CD8-positive, alpha-beta memory T cell (primary cell): Measurements from ENCODE around the gene CLN6. TPM values are rescaled to one million over a fixed set of nuclear protein-coding genes. Genes with fewer than 3 reads are reported as not detected.
"Not testable (repeated sequence)": the region's sequence is repeated elsewhere in the genome, so short reads cannot be mapped to it uniquely, and the experiment has no call there.

Experiments used
- CTCF ChIA-PET: fragments of 350-600 bp; sonication (Branson Sonifier 250); formaldehyde crosslinking; loops from one replicate; lab custom pipeline; 2021; ENCODE audit warnings: antibody characterized with exemption; lab: Charles Lee
- POLR2A ChIA-PET: fragments of 350-600 bp; sonication (Branson Sonifier 250); formaldehyde crosslinking; loops from one replicate; lab custom pipeline; 2021; ENCODE audit warnings: antibody characterized with exemption; lab: Charles Lee
- DNase-seq, 5 donors: peaks; one replicate each; pipeline versions ENCODE4 v3.0.0 to v3.0.0-alpha.2; 2020 to 2022; ENCODE audit warnings: mixed read lengths in 1 of 5
- H3K27ac ChIP-seq: one replicate; pipeline ENCODE4 v1.7.0; 2013; ENCODE audit warnings: low read depth, mild to moderate bottlenecking, low read length, moderate library complexity
- H3K27me3 ChIP-seq: 2 replicates; pipeline ENCODE4 v1.7.0; 2013; ENCODE audit warnings: low read length, mild to moderate bottlenecking; ENCODE audit not compliant: insufficient read depth, poor library complexity, severe bottlenecking
- H3K36me3 ChIP-seq: 2 replicates; pipeline ENCODE4 v1.7.0; 2013; ENCODE audit warnings: mild to moderate bottlenecking, low read length, moderate library complexity; ENCODE audit not compliant: insufficient read depth
- H3K4me1 ChIP-seq: 2 replicates; pipeline ENCODE4 v1.7.0; 2013; ENCODE audit warnings: mild to moderate bottlenecking, low read length, moderate library complexity; ENCODE audit not compliant: insufficient read depth
- H3K4me3 ChIP-seq: 2 replicates; pipeline ENCODE4 v1.7.0; 2013; ENCODE audit warnings: mild to moderate bottlenecking, low read length
- H3K9me3 ChIP-seq: 2 replicates; pipeline ENCODE4 v1.7.0; 2013; ENCODE audit warnings: mild to moderate bottlenecking, low read length
- H3K27ac Mint-ChIP-seq, 8 donors: one replicate each; pipeline ENCODE4 v1.8.0; 2020 to 2021; ENCODE audit warnings: mixed read lengths in 8 of 8, mild to moderate bottlenecking in 6 of 8, inconsistent platforms in 3 of 8, moderate library complexity in 3 of 8
- H3K27me3 Mint-ChIP-seq, 2 donors: one replicate each; pipeline ENCODE4 v1.8.0; 2020 to 2021; ENCODE audit warnings: mixed read lengths in 2 of 2, mild to moderate bottlenecking in 1 of 2, moderate library complexity in 1 of 2
- H3K36me3 Mint-ChIP-seq, 3 donors: one replicate each; pipeline ENCODE4 v1.8.0; 2020 to 2021; ENCODE audit warnings: mixed read lengths in 3 of 3, inconsistent platforms in 1 of 3, mild to moderate bottlenecking in 1 of 3
- H3K4me1 Mint-ChIP-seq, 3 donors: one replicate each; pipeline ENCODE4 v1.8.0; 2020 to 2021; ENCODE audit warnings: mixed read lengths in 3 of 3, inconsistent platforms in 1 of 3, mild to moderate bottlenecking in 1 of 3
- H3K4me3 Mint-ChIP-seq, 7 donors: one replicate each; pipeline ENCODE4 v1.8.0; 2020 to 2021; ENCODE audit warnings: mixed read lengths in 7 of 7, mild to moderate bottlenecking in 6 of 7, moderate library complexity in 4 of 7, inconsistent platforms in 2 of 7
- H3K9me3 Mint-ChIP-seq, 5 donors: one replicate each; pipeline ENCODE4 v1.8.0; 2020 to 2022; ENCODE audit warnings: mixed read lengths in 5 of 5, mild to moderate bottlenecking in 3 of 5, moderate library complexity in 2 of 5, inconsistent platforms in 1 of 5
- polyA plus RNA-seq: library from polyadenylated mRNA; unstranded; fragments of 300-500 nt; fragmentation: Illumina TruSeq; gene quantifications from one replicate; pipeline ENCODE4 v1.2.3, GENCODE V29; 2021
- total RNA-seq, 2 experiments: library from RNA; stranded (reverse); gene quantifications; one replicate each; pipeline ENCODE4 v1.2.3, GENCODE V29; 2021

The CLN6 gene
- total and polyA plus RNA-seq, 3 experiments from 2014 or later = 2.3 to 73.8 (median 69.1) TPM

DNA sequence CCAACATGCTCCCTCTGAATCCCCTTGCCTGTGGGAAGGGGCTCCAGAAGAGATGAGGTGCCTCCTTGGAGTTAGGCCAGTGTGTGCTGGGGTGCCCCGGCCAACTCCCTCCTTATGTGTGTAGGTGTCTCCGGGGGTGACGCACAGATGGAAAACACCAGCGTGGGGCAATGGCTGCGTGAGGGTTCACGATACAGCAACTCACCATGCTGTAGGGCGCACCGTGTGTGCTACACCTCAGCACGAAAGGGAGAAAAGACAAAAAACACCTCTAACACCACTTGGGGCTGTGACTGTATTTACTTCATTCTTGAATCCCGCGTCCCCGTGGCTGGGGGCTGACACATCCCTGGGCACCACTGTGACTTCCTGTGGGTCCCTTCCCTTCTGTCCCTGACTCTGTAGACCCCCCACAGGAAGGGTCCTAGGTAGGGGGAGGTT, 22.8 kb downstream of the CLN6 start:
- no peaks in the 10 kb centered on the region for H3K9me3 Mint-ChIP-seq
- H3K4me1 ChIP-seq = no peaks in the 10 kb centered on the region
- CTCF ChIA-PET = no interaction called here

DNA sequence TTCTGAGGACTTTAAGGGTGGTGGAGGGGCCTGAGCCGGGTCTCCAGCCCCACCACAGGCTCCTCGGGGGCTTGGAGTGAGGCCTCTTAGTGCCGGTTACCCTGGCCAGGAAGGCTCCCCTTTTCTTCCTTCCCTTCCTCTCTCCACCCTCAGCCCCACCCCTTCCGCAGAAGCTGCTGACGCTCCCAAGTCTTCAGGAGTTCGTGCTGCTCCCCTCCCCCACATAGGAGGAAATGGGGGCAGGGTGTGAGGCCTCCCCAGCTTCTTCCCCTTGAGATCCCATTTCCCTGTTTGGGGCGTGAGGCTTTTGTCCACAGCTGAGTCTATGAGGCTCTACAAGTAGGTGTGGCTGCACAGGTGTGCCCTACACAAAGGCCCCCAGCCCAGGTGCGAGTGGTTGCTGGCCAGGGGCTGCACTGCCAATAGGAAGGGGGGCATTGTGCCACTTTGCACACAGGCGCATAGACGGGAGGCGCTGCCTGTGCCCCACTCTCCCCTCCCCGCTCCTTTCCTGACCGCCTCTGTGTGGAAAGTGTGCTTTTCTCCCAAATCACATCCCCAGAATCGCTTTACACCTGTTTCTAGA, 23.5 kb downstream of the CLN6 start:
- Mint-ChIP-seq H3K4me1 (peaks cover 6 to 10% (median 7%) of the 10 kb centered on the region in 3 donors), H3K36me3 (no peaks in the 10 kb centered on the region), H3K9me3 (no peaks in the 10 kb centered on the region), H3K4me3 (peak overlapping the region in 2 of 7 donors; percentile 36 to 64), H3K27ac (peak overlapping the region in 3 of 8 donors; percentile 12 to 81 (median 78)), H3K27me3 (no peaks in the 10 kb centered on the region)
- Histone ChIP-seq H3K9me3 (no peaks in the 10 kb centered on the region), H3K4me1 (no peaks in the 10 kb centered on the region), H3K27me3 (no peaks in the 10 kb centered on the region), H3K36me3 (no peaks in the 10 kb centered on the region), H3K4me3 (no peak overlapping the region), H3K27ac (peak overlapping the region; percentile 47)
- no peak for DNase-seq
- CTCF ChIA-PET = no interaction called here
- POLR2A ChIA-PET = no interaction called here

More for the DNA sequence above, 22.8 kb downstream of the CLN6 start:
- DNase-seq = no peak
- peaks cover 6 to 10% (median 7%) of the 10 kb centered on the region in 3 donors for H3K4me1 Mint-ChIP-seq
- no peak overlapping the region for H3K27ac Mint-ChIP-seq
- H3K36me3 ChIP-seq = no peaks in the 10 kb centered on the region
- H3K27me3 ChIP-seq = no peaks in the 10 kb centered on the region
- POLR2A ChIA-PET = no interaction called here
- H3K4me3 ChIP-seq = no peak overlapping the region
- no peaks in the 10 kb centered on the region for H3K9me3 ChIP-seq
- H3K36me3 Mint-ChIP-seq = no peaks in the 10 kb centered on the region
- H3K27me3 Mint-ChIP-seq = no peaks in the 10 kb centered on the region
- no peak overlapping the region for H3K4me3 Mint-ChIP-seq
- no peak overlapping the region for H3K27ac ChIP-seq

DNA sequence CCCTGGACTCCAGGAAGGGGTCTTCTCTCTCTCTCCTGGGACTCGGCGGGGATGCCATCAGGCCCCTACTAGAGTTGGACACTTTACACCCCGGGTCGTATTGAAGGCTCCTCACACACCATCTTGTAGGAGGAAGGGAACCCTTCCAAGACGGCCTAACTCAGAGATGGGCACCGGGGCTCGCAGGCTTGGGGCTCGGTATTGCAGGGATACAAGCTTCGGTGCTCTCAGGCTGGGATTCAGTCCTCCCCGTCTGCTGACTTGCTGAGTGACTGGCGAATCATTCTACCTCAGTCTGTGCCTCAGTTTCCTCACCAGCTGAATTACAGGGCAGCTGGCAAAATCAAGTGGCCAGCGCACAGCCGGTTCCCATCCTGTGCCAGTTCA, 24.0 kb downstream of the CLN6 start:
- Histone ChIP-seq H3K27me3 (no peaks in the 10 kb centered on the region), H3K27ac (peak overlapping the region; percentile 47), H3K36me3 (no peaks in the 10 kb centered on the region), H3K4me1 (no peaks in the 10 kb centered on the region), H3K4me3 (no peak overlapping the region), H3K9me3 (no peaks in the 10 kb centered on the region)
- H3K27ac Mint-ChIP-seq = peak overlapping the region in 1 of 8 donors; percentile 75
- no peaks in the 10 kb centered on the region for H3K9me3 Mint-ChIP-seq
- ChIA-PET CTCF (no interaction called here), POLR2A (no interaction called here)
- no peaks in the 10 kb centered on the region for H3K27me3 Mint-ChIP-seq
- DNase-seq = no peak
- no peaks in the 10 kb centered on the region for H3K36me3 Mint-ChIP-seq
- H3K4me3 Mint-ChIP-seq = no peak overlapping the region
- peaks cover 6 to 10% (median 7%) of the 10 kb centered on the region in 3 donors for H3K4me1 Mint-ChIP-seq

DNA sequence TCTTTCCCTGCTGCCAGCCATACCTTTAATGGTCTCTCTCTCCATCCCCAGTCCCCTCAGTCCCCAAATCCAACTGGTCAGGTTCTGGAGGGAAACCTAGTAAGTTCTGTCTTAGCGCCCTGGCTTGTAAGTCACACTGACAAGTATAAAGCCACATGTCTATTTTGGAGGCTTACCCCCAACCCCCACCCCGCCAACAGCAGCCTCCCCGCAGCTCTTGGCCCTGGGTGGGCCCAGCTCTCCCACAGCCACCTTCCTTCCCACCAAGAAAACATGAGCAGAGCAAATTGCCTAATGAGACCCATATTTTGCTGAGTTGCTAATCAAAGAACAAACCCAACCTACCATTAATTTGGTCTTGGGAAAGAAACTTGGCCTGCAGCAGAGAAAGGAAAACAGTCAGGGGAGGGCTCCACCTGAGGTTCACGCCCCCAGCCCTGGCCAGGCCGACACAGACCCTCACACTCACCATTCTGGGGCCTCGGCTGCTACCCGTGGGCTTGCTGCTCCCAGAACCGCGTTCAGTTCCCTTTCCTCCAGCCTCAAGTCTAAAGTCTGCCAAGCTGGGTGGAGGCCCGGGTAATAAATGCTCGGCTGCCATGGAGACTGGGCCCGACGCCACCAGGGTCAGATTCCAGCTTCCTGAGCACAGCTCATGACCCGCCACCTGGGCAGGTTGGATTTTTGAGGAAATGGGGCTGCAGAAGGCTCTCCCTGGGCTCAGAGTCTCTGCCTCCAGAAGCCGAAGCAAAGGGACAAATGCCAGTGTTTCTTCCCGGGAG, 24.6 kb downstream of the CLN6 start, which contains the start of gene CALML4:
Gene CALML4, minus strand, starts transcription at position 557 of the 782 bp plus-strand sequence. Its CDS starts 85 bp downstream, at position 472.
- DNase-seq = no peak
- peak within 1 kb of the TSS in 2 of 8 donors; percentile 12 to 75 for H3K27ac Mint-ChIP-seq
- H3K9me3 ChIP-seq = no peaks in the 10 kb centered on the region
- H3K9me3 Mint-ChIP-seq = no peaks in the 10 kb centered on the region
- CTCF ChIA-PET = no interaction called here
- no peaks in the 10 kb centered on the region for H3K27me3 ChIP-seq
- peak within 1 kb of the TSS; percentile 47 for H3K27ac ChIP-seq
- POLR2A ChIA-PET = no interaction called here
- H3K4me1 ChIP-seq = no peaks in the 10 kb centered on the region
- no peaks in the 10 kb centered on the region for H3K36me3 ChIP-seq
- peak within 1 kb of the TSS in 2 of 7 donors; percentile 36 to 64 for H3K4me3 Mint-ChIP-seq
- no peaks in the 10 kb centered on the region for H3K36me3 Mint-ChIP-seq
- no peaks in the 10 kb centered on the region for H3K27me3 Mint-ChIP-seq
- H3K4me1 Mint-ChIP-seq = peaks cover 6 to 9% (median 7%) of the 10 kb centered on the region in 3 donors
- no peak within 1 kb of the TSS for H3K4me3 ChIP-seq

DNA sequence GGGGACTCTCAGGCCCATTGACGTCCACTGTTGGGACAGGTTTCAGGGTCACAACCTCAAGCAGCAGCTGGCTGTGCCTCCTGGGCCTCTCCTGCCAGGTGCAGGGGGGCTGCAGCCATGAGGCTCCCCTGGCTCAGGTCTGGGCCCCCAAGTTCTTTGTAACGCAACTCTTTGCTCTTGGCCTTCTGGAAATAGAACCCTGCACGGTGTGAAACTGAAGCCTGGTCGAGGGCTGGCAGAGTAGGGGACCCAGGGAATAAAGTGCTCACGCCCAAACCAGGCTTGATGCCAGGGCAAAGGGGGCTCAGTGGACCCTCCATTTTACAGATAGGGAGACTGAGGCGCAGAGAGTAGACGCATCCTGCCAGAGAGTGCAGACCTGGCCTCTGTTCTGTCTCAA, 25.2 kb downstream of the CLN6 start:
- Mint-ChIP-seq H3K9me3 (no peaks in the 10 kb centered on the region), H3K27ac (no peak overlapping the region), H3K4me3 (no peak overlapping the region), H3K4me1 (peaks cover under 1 to 5% (median 4%) of the 10 kb centered on the region in 3 donors), H3K27me3 (no peaks in the 10 kb centered on the region), H3K36me3 (no peaks in the 10 kb centered on the region)
- H3K4me3 ChIP-seq = no peak overlapping the region
- no peaks in the 10 kb centered on the region for H3K9me3 ChIP-seq
- H3K4me1 ChIP-seq = no peaks in the 10 kb centered on the region
- ChIA-PET CTCF (no interaction called here), POLR2A (no interaction called here)
- no peak overlapping the region for H3K27ac ChIP-seq
- DNase-seq = no peak
- no peaks in the 10 kb centered on the region for H3K36me3 ChIP-seq
- H3K27me3 ChIP-seq = no peaks in the 10 kb centered on the region

DNA sequence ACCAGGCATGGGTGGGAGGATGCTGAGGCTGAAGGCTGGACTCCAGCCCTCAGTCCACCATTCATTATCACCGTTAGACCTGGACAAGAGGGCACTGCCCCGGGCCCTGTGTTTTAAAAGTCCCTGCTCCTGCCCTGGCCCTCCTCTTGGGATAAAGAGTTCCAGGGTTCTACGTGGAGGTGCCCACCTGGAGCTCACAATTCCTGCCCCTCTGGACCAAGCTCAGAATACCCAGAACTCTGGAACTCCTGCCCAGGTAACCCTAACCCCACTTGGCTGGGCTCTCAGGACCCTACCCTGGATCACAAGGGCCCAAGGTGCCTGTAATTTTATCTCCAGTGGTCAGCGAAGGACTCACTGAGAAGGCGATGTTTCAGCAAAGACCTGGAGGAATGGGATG, 25.6 kb downstream of the CLN6 start:
- H3K27me3 Mint-ChIP-seq = no peaks in the 10 kb centered on the region
- H3K36me3 ChIP-seq = no peaks in the 10 kb centered on the region
- no peak overlapping the region for H3K27ac ChIP-seq
- no peak overlapping the region for H3K4me3 ChIP-seq
- no peak overlapping the region for H3K4me3 Mint-ChIP-seq
- H3K27ac Mint-ChIP-seq = peak overlapping the region in 1 of 8 donors; percentile 90
- POLR2A ChIA-PET = no interaction called here
- H3K36me3 Mint-ChIP-seq = no peaks in the 10 kb centered on the region
- no peaks in the 10 kb centered on the region for H3K27me3 ChIP-seq
- H3K4me1 Mint-ChIP-seq = peaks cover 0 to 5% (median 4%) of the 10 kb centered on the region in 3 donors
- no peaks in the 10 kb centered on the region for H3K9me3 Mint-ChIP-seq
- DNase-seq = no peak
- CTCF ChIA-PET = no interaction called here
- no peaks in the 10 kb centered on the region for H3K4me1 ChIP-seq
- H3K9me3 ChIP-seq = no peaks in the 10 kb centered on the region

DNA sequence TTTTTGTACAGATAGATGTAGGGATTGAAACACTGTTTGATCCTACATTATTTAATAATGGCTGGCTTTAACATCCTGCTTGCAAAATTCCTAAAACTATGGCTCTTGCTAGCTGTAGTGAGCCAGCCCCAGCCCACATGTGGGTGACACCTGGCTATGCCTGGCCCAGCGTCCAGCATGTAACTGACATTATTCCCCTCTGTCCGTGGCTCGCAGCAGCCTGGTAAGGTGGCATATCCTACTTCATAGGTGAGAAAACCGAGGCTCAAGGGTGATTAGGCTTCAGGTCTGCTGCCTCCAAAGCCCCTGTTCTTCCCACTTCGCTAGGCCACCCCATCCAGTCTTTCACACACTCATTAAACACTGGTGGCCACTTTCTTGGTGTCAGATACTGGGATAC, 26.0 kb downstream of the CLN6 start:
- Histone ChIP-seq H3K27ac (no peak overlapping the region), H3K4me3 (no peak overlapping the region), H3K36me3 (no peaks in the 10 kb centered on the region), H3K4me1 (no peaks in the 10 kb centered on the region), H3K9me3 (no peaks in the 10 kb centered on the region), H3K27me3 (no peaks in the 10 kb centered on the region)
- CTCF ChIA-PET = no interaction called here
- Mint-ChIP-seq H3K27me3 (no peaks in the 10 kb centered on the region), H3K36me3 (no peaks in the 10 kb centered on the region), H3K4me1 (peaks cover 0 to under 1% (median 0%) of the 10 kb centered on the region in 3 donors), H3K27ac (peak overlapping the region in 1 of 8 donors; percentile 90), H3K4me3 (no peak overlapping the region), H3K9me3 (no peaks in the 10 kb centered on the region)
- no peak for DNase-seq
- POLR2A ChIA-PET = no interaction called here

DNA sequence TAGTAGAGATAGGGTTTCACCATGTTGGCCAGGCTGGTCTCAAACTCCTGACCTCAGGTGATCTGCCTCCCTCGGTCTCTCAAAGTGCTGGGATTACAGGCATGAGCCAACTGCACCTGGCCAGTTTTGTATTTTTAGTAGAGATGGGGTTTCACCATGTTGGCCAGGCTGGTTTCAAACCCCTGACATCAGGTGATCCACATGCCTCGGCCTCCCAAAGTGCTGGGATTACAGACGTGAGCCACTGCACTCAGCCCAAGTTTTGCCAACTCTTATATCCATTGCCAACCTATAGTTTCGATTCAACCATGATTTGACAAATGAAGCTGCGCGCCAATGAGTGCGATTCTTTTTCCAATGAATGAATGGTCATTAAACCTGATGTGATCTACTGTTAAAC, 26.5 kb downstream of the CLN6 start:
- H3K4me1 Mint-ChIP-seq, H3K27ac Mint-ChIP-seq, H3K27me3 ChIP-seq, H3K36me3 ChIP-seq, H3K27ac ChIP-seq, H3K4me3 Mint-ChIP-seq, H3K9me3 Mint-ChIP-seq, H3K4me1 ChIP-seq, H3K9me3 ChIP-seq, POLR2A ChIA-PET, H3K4me3 ChIP-seq, DNase-seq, H3K27me3 Mint-ChIP-seq, CTCF ChIA-PET, H3K36me3 Mint-ChIP-seq: not testable (repeated sequence)
